Measurements from ENCODE around the gene EHD1. TPM values are rescaled to one million over a fixed set of nuclear protein-coding genes. Genes with fewer than 3 reads are reported as not detected.

EHD1 gene
- polyA plus RNA-seq, 2 of the 4 experiments (the other 2 are of a cell fraction) = 25.9 to 37.8 TPM

DNA sequence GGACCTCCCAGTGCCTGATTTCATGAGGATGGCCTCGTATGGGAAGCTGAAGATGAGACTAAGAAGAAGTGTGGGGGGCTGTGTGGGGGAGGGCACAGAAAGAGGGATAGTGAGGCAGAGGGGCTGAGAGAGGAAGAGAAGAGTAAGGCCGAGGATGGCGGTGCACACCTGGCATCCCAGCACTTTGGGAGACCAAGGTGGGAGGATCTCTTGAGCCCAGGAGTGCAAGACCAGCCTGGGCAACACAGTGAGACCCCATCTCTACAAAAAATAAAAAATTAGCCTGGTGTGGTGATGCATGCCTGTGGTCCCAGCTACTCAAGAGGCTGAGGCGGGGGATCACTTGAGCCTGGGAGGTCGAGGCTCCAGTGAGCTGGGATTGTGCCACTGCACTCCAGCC, 13.5 kb upstream of the EHD1 start:
- peak overlapping the region; percentile 49 for H3K4me3 ChIP-seq

GRCh38 chr11:64891215-64891848, 12.9 kb upstream of the EHD1 start:
- TF ChIP-seq EHMT2 (IDR thresholded peaks at IDR 0.05; ENCODE audit: low read depth) (no peak), RFX5 (IDR thresholded peaks at IDR 0.05) (no peak), CEBPB (IDR thresholded peaks at IDR 0.05) (no peak), MAFK (IDR thresholded peaks at IDR 0.05; ENCODE audit: partially characterized antibody) (no peak), EHF (CRISPR knock-in tag; IDR thresholded peaks at IDR 0.05) (no peak), PHF8 (IDR thresholded peaks at IDR 0.05; ENCODE audit: borderline replicate concordance, low read depth) (no peak), HEYL (CRISPR knock-in tag; IDR thresholded peaks at IDR 0.05) (no peak), FOSB (CRISPR knock-in tag; IDR thresholded peaks at IDR 0.05) (no peak), NPAS2 (CRISPR knock-in tag; IDR thresholded peaks at IDR 0.05; ENCODE audit: borderline replicate concordance) (no peak), POLR2A (IDR thresholded peaks at IDR 0.05; ENCODE audit: low read length) (no peak), KDM5A (IDR thresholded peaks at IDR 0.05) (no peak), KDM1A (IDR thresholded peaks at IDR 0.05; ENCODE audit: low read depth) (no peak), RCOR1 (IDR thresholded peaks at IDR 0.05; ENCODE audit: low read depth, low read length) (no peak)
- TF ChIP-seq, protein P1, sequence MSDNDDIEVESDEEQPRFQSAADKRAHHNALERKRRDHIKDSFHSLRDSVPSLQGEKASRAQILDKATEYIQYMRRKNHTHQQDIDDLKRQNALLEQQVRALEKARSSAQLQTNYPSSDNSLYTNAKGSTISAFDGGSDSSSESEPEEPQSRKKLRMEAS (IDR thresholded peaks at IDR 0.05) = no peak
- TF ChIP-seq, protein P2, sequence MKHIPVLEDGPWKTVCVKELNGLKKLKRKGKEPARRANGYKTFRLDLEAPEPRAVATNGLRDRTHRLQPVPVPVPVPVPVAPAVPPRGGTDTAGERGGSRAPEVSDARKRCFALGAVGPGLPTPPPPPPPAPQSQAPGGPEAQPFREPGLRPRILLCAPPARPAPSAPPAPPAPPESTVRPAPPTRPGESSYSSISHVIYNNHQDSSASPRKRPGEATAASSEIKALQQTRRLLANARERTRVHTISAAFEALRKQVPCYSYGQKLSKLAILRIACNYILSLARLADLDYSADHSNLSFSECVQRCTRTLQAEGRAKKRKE (CRISPR knock-in tag; IDR thresholded peaks at IDR 0.05; ENCODE audit: low read depth) = no peak
- TF ChIP-seq, protein P3, sequence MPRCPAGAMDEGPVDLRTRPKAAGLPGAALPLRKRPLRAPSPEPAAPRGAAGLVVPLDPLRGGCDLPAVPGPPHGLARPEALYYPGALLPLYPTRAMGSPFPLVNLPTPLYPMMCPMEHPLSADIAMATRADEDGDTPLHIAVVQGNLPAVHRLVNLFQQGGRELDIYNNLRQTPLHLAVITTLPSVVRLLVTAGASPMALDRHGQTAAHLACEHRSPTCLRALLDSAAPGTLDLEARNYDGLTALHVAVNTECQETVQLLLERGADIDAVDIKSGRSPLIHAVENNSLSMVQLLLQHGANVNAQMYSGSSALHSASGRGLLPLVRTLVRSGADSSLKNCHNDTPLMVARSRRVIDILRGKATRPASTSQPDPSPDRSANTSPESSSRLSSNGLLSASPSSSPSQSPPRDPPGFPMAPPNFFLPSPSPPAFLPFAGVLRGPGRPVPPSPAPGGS (IDR thresholded peaks at IDR 0.05) = no peak
- ChIA-PET POLR2A (no interaction called here), CTCF (interaction anchor here (2.0 to 31.5 kb wide), 6 partner anchors 9 to 123 kb away, joined by 8 to 1607 read pairs (median 74); partner anchors contain the start of genes ARL2, ATG2A, CDC42BPG and EHD1)
- no peak for FAIRE-seq
- ATAC-seq = no peak
- peak overlapping the region; percentile 85 for H3K4me2 ChIP-seq
- peaks cover 78% of the 10 kb centered on the region for H3K4me1 ChIP-seq
- DNase-seq (ENCODE audit: low read depth in 1 of 2, low spot score in 1 of 2) = no peak
- no peaks in the 10 kb centered on the region for H3K9me3 ChIP-seq
- H3K27ac ChIP-seq = peak overlapping the region; percentile 92 to 97
- WGBS (ENCODE audit: missing lambda C conversion rate) = 56% methylated on average over 25 of the region's 25 CpGs
- peak overlapping the region; percentile 49 for H3K4me3 ChIP-seq

More for the DNA sequence above, 13.5 kb upstream of the EHD1 start:
- WGBS (ENCODE audit: missing lambda C conversion rate) = 58% methylated on average over 5 of the region's 5 CpGs
- CTCF ChIA-PET = interaction anchor here (2.0 to 31.5 kb wide), 6 partner anchors 8 to 122 kb away, joined by 8 to 1607 read pairs (median 74); partner anchors contain the start of genes ARL2, ATG2A, CDC42BPG and EHD1
- no peak for TF ChIP-seq CHD2 (IDR thresholded peaks at IDR 0.05; ENCODE audit: low read length, partially characterized antibody)
- TF ChIP-seq RCOR1 (IDR thresholded peaks at IDR 0.05; ENCODE audit: low read depth, low read length) = no peak
- TF ChIP-seq, protein P4, sequence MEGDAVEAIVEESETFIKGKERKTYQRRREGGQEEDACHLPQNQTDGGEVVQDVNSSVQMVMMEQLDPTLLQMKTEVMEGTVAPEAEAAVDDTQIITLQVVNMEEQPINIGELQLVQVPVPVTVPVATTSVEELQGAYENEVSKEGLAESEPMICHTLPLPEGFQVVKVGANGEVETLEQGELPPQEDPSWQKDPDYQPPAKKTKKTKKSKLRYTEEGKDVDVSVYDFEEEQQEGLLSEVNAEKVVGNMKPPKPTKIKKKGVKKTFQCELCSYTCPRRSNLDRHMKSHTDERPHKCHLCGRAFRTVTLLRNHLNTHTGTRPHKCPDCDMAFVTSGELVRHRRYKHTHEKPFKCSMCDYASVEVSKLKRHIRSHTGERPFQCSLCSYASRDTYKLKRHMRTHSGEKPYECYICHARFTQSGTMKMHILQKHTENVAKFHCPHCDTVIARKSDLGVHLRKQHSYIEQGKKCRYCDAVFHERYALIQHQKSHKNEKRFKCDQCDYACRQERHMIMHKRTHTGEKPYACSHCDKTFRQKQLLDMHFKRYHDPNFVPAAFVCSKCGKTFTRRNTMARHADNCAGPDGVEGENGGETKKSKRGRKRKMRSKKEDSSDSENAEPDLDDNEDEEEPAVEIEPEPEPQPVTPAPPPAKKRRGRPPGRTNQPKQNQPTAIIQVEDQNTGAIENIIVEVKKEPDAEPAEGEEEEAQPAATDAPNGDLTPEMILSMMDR (IDR thresholded peaks at IDR 0.05) = no peak
- peak overlapping the region; percentile 85 for H3K4me2 ChIP-seq
- POLR2A ChIA-PET = no interaction called here
- no peaks in the 10 kb centered on the region for H3K9me3 ChIP-seq
- ATAC-seq (no peak), FAIRE-seq (no peak), DNase-seq (ENCODE audit: low read depth in 1 of 2, low spot score in 1 of 2) (no peak)
- peaks cover 77% of the 10 kb centered on the region for H3K4me1 ChIP-seq
- peak overlapping the region; percentile 92 to 97 for H3K27ac ChIP-seq

DNA sequence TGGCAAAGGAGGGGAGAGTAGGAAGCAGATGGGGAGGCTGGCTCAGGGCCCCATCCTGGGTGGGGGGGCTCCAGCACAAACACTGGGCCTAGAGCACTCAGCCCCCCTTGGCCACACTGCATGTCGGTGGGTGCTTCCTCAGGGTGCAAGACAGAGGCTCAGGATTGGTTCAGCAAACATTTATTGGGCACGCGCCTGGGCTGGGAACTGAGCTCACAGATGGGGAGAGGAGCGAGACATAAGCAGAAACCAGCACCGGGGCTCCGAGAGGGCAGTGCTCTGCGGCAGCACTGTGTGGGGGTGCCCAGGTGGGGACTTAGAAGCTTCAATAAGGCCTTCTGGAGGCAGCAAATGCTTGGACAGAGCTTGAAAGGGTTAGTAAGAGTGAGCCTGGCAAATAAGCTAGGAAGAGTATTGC, 12.1 kb upstream of the EHD1 start:
- H3K4me3 ChIP-seq = peak overlapping the region; percentile 9; the same call in 1 of the 3 replicates
- TF ChIP-seq MAZ (IDR thresholded peaks at IDR 0.05; ENCODE audit: borderline replicate concordance, low read depth, low read length) (no peak), CHD4 (IDR thresholded peaks at IDR 0.05; ENCODE audit: borderline replicate concordance) (no peak)
- no peaks in the 10 kb centered on the region for H3K9me3 ChIP-seq
- ATAC-seq (no peak), DNase-seq (ENCODE audit: low read depth in 1 of 2, low spot score in 1 of 2) (no peak), FAIRE-seq (no peak)
- peak overlapping the region; percentile 92 to 97 for H3K27ac ChIP-seq
- WGBS (ENCODE audit: missing lambda C conversion rate) = 89% methylated on average over 7 of the region's 7 CpGs
- CTCF ChIA-PET = interaction anchor here (0.7 to 31.5 kb wide), 8 partner anchors 10 to 124 kb away, joined by 3 to 1607 read pairs (median 19); partner anchors contain the start of genes ARL2, ATG2A, BATF2 and CDC42BPG
- peaks cover 86% of the 10 kb centered on the region for H3K4me1 ChIP-seq
- POLR2A ChIA-PET = interaction anchor here (1.0 to 1.5 kb wide), 2 partner anchors 9 to 36 kb away, joined by 3 to 4 read pairs; no protein-coding TSS in a partner anchor
- peak overlapping the region; percentile 85 for H3K4me2 ChIP-seq

Data from A549 (cell line).